ENCODE data around the gene ERGIC3. TPM values are rescaled to one million over a fixed set of nuclear protein-coding genes. Genes with fewer than 3 reads are reported as not detected.

Gene ERGIC3
- total RNA-seq, 4 donors from 2014 or later = 106 to 199 (median 153) TPM

DNA sequence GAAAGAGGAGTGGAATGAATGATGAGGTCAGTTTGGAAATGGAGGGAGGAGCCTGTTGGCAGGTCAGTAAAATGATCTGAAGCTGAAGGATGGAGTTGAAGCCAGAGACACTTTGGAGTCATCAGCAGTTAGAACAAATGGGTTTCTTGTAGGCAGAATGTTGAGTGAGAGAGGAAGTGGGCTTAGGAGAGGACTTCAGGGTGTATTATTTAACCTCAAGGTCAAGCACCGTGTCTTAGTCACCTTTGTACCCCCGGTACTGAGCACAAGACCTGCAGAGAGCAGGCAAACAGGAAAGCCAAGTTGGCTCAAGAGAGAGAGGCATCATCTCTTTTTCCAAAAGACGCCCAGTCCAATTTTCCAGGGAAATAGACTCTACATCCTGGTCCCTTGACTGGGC, 35.7 kb upstream of the ERGIC3 start:
- Histone ChIP-seq H3K9me3 (no peaks in the 10 kb centered on the region), H3K4me3 (no peak overlapping the region), H3K27ac (no peak overlapping the region), H3K27me3 (no peaks in the 10 kb centered on the region), H3K36me3 (peaks cover 0 to 97% (median 51%) of the 10 kb centered on the region in 3 donors), H3K4me1 (no peaks in the 10 kb centered on the region)
- 81 to 87% methylated on average over 3 of the region's 3 CpGs for WGBS, 2 donors
- DNase-seq (ENCODE audit: low spot score in 2 of 2) = no peak
- TF ChIP-seq EP300 (IDR thresholded peaks at IDR 0.05) (no peak), POLR2A (IDR thresholded peaks at IDR 0.05) (no peak)
- TF ChIP-seq, protein P1, sequence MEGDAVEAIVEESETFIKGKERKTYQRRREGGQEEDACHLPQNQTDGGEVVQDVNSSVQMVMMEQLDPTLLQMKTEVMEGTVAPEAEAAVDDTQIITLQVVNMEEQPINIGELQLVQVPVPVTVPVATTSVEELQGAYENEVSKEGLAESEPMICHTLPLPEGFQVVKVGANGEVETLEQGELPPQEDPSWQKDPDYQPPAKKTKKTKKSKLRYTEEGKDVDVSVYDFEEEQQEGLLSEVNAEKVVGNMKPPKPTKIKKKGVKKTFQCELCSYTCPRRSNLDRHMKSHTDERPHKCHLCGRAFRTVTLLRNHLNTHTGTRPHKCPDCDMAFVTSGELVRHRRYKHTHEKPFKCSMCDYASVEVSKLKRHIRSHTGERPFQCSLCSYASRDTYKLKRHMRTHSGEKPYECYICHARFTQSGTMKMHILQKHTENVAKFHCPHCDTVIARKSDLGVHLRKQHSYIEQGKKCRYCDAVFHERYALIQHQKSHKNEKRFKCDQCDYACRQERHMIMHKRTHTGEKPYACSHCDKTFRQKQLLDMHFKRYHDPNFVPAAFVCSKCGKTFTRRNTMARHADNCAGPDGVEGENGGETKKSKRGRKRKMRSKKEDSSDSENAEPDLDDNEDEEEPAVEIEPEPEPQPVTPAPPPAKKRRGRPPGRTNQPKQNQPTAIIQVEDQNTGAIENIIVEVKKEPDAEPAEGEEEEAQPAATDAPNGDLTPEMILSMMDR (IDR thresholded peaks at IDR 0.05) = no peak

DNA sequence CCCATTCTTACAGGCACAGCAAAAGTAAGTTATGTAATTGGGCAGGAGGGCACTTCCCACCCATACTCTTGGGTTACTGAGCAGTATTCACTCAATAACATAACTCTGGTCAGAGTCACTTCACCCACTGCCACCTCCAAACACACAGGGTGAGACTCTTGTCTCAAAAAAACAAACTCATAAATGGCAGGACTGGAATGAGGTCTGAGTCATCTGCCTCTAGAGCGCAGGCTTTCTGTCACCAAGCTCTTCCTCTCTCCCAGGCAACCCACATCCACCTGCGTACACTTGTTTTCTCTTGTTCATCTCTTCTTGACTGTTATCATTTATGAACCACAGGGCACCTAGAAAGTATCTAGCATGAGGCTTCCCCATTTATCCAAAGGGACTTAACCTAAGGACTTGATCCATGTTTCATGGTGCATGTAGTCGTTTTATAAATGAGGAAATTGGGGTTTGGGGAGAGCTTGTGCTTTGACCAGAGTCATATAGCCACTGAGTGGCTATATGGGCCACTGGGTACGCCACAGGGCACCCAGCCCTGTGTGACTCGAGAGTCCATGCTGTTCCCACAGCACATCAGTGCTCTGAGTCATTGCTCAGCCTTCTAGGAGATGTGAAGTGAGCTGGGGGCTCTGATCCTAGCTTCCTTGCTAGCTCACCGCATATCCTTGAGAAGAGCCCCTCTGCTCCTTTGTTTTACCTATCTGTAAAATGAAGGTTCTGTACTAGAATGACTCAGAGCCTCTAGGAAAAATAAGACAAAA, 34.8 kb upstream of the ERGIC3 start:
- no peaks in the 10 kb centered on the region for H3K4me1 ChIP-seq
- H3K9me3 ChIP-seq = no peaks in the 10 kb centered on the region
- TF ChIP-seq EP300 (IDR thresholded peaks at IDR 0.05) (no peak), POLR2A (IDR thresholded peaks at IDR 0.05) (no peak)
- TF ChIP-seq, protein P1 (IDR thresholded peaks at IDR 0.05) = no peak
- 90 to 94% methylated on average over 6 of the region's 6 CpGs for WGBS, 2 donors
- peaks cover 0 to 97% (median 45%) of the 10 kb centered on the region in 3 donors for H3K36me3 ChIP-seq
- H3K27me3 ChIP-seq = no peaks in the 10 kb centered on the region
- DNase-seq (ENCODE audit: low spot score in 2 of 2) = no peak
- H3K4me3 ChIP-seq = no peak overlapping the region
- no peak overlapping the region for H3K27ac ChIP-seq

DNA sequence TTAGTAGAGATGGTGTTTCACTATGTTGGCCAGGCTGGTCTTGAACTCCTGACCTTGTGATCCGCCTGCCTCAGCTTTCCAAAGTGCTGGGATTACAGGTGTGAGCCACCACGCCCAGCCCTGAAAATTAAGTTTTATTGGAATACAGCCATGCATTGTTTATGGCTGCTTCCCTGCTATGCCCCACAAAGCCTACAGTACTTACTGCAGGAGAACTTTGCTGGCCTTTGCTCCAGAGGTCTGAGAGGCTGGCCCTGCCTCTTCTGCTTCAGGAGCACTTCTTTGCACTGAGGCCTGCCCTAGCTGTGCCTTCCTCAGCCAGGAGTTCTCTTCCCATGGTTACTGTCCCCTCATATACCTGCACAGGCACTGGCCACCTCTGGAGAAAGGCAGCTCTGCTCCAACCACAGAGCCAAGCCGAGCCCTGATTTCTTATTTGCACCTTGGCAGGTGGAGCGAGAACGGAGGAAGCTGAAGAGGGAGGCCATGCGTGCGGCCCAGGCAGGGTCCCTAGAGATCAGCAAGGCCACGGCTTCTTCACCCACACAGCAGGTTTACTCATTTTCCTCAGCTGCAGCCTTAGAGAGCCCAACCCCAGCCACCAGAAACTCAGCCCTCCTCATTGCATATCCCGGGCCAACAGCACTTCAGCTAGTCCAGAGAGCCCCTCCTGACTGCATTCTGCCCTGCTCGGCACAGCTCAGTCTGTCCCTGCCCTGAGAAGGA, 33.2 kb upstream of the ERGIC3 start:
- H3K27me3 ChIP-seq = no peaks in the 10 kb centered on the region
- no peak overlapping the region for H3K27ac ChIP-seq
- H3K36me3 ChIP-seq = peaks cover 0 to 97% (median 34%) of the 10 kb centered on the region in 3 donors
- H3K9me3 ChIP-seq = no peaks in the 10 kb centered on the region
- DNase-seq (ENCODE audit: low spot score in 2 of 2) = no peak
- WGBS, 2 donors = 85 to 89% methylated on average over 7 to 9 of the region's 10 CpGs
- H3K4me3 ChIP-seq = no peak overlapping the region
- TF ChIP-seq POLR2A (IDR thresholded peaks at IDR 0.05) (no peak), EP300 (IDR thresholded peaks at IDR 0.05) (no peak)
- TF ChIP-seq, protein P1 (IDR thresholded peaks at IDR 0.05) = no peak
- no peaks in the 10 kb centered on the region for H3K4me1 ChIP-seq

DNA sequence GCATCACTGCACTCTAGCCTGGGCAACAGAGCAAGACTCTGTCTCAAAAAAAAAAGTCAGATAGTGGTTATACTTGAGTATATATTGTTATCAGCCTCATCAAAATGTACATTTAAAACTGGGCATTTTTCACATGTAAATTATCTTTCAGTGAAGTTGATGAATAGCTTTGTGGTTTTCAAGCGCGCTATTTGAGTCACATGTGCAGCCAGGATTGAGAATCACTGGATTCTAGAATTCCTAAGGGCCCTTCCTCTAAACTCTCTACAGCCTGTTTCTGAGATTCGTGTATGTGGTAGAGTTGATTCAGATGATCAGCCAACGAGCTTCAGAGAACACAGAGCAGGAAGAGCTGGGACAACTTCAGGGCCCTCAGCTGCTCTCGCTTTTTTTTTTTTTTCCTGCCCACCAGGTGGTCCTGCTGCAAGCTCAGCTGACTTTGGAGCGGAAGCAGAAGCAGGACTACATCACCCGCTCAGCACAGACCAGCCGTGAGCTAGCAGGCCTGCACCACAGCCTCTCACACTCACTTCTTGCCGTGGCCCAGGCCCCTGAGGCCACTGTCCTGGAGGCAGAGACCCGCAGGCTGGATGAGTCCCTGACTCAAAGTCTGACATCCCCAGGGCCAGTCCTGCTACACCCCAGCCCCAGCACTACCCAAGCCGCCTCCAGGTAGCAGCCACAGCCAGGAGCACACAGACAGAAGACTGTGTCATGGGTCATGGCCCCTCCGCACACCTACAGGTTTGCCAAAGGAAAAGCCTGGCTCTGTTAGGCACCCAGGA, 30.7 kb upstream of the ERGIC3 start:
- H3K9me3 ChIP-seq = no peaks in the 10 kb centered on the region
- no peaks in the 10 kb centered on the region for H3K4me1 ChIP-seq
- TF ChIP-seq EP300 (IDR thresholded peaks at IDR 0.05) = no peak
- TF ChIP-seq POLR2A (IDR thresholded peaks at IDR 0.05) = no peak
- TF ChIP-seq, protein P1 (IDR thresholded peaks at IDR 0.05) = no peak
- H3K36me3 ChIP-seq = peaks cover 0 to 96% (median 29%) of the 10 kb centered on the region in 3 donors
- H3K27ac ChIP-seq = no peak overlapping the region
- DNase-seq (ENCODE audit: low spot score in 2 of 2) = no peak
- H3K4me3 ChIP-seq = no peak overlapping the region
- WGBS, 2 donors = 78 to 92% methylated on average over 11 to 12 of the region's 12 CpGs
- H3K27me3 ChIP-seq = no peaks in the 10 kb centered on the region
